Stimulated activated naive CD4-positive, alpha-beta T cell (primary cell): ENCODE results near the gene PPP1R36.
"Not testable (repeated sequence)": the region's sequence is repeated elsewhere in the genome, so short reads cannot be mapped to it uniquely, and the experiment has no call there.

Experiments
- DNase-seq, 6 experiments: peaks; one replicate each; lab custom pipeline; 2025; lab: John Stamatoyannopoulos, UW

Gene PPP1R36, protein sequence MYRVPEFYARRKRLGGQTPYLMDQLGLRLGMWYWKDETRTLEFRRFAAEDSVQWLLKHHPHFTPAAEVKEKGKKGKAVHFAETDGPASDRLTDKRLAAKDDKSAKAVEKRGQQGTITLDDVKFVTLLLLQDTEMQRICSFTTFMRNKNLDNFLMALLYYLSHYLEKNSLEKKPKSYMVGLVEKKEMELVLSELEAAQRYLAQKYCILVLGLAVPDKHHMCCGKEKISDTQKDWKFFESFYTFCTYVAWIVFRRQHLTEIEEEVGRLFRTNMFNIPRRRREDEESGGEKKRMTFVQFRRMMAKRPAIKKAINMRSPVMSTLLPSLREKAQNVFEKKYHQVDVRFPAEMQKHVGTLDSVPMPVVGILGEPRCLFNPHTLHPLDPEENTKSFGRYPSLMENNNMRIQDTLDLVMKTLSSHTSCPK

GRCh38 chr14:64549791-64550620 lies at the start of gene PPP1R36:
PPP1R36 (plus strand) TSS chr14:64549961; CDS start chr14:64549998, 37 bp downstream.
- peak in 5 of 6 experiments; percentile 9 to 25 (median 12) for DNase-seq

DNA sequence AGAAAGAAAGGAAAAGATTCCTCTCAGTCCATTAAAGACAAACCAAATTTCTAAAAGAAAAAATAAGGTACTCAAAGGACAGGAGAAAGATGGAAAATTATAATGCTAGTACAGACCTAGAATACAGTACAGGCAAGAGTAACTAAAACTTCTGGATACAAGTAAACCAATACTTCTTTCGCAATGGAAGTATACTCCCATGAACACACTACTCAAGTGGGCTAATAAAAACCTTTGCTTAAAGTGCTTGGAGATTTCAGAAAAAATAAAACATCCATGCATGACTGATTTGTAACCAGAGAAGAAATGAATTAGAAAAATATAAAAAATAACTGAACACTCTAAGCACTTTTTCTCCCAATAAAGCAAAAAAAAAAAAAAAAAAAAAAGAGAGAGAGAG lies 49.7 kb upstream of the PPP1R36 start:
- DNase-seq: no peak

DNA sequence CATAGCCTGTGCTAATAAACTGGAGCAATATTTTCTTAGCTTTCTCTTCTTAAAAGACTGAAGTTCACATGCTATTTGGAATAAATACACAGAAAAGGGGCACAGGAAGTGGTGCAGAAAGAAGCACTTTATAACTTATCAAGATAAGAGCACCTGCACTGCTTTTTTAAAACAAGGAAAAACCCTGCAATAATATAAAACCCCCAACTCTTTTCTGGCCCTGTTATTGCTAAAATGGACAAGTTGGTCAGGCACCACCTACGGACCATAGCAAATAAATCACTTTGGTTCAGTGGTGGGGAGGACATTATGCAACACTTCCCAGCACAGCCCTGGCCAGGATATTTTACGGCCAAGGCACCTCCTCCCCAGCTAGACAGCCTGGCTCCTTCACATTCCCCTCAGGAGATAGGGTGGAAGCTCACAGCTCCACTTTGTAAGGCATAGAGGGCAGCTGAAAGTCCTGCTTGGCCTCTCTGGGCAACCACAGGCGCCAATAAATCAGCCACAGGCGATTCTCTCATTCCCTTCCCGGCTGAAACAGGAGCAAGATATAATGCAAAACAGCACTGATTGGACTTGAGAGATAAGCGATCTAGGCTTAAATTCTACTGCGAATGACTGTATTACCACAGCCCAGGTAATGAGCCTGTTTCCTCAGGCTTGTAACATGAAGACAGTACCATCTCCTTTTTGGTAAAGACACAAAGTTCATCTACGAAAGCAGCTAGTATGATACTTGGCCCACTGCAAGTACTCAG lies 48.2 kb upstream of the PPP1R36 start:
- peak in 3 of 6 experiments; percentile 47 to 54 (median 49) for DNase-seq

DNA sequence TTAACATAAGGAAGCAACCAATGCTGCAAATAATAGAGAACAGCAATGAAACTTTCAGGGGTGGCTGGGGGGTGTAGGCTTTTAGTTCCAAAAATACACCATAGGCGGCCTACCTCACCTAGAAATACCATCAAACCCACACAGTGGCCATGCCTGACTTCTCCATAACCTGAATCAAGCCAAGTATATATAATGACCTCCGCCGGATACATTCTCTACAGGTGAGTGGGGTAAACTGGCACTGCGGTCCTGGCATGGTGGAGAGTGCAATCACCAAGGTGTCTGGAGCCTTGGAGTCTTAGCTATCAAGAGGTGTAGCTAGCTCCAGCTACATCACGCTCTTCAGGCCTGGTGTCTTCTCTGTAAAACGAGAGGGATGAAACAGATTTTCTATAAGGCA lies 47.3 kb upstream of the PPP1R36 start:
- DNase-seq: peak in 3 of 6 experiments; percentile 16 to 50 (median 37)

- peak in 3 of 6 experiments; percentile 20 to 74 (median 53) for DNase-seq
These were observed 46.8 kb upstream of the PPP1R36 start for GRCh38 chr14:64502887-64503433.

GRCh38 chr14:64503434-64504309 lies 46.1 kb upstream of the PPP1R36 start, which contains the start of gene ZBTB25:
ZBTB25 (minus strand) TSS chr14:64503838; CDS start chr14:64490533, 13,305 bp downstream.
- DNase-seq: peak; percentile 95 to 99 (median 98)

DNA sequence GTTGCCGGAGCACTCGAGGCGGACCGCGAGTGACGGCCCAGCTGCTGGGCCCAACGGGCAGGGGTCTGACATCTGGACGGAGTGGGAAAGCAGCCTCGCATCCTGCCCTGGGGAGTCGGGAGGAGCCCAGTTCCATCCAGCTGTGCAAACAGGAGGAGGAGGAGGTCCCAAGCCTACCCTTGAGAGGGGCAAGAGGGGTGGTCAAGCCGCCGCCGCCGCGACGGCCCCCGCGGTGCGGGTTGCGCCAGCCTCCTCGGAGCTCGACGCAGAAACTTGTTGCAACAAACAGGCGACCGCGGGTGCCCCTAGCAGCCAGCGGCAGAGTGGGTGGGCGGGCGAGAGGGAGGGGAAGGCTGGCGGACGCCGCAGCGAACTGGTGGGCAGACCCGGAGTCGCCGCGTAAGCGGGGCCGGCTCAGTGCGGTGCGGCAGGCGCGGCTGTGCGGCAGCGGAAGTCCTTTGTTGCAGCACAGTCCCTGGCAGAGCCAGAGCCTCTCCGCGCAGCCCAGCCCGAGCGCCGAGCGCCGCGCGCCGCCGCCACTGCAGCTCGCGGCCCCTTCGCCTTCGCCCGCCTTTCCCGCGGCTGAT lies 45.4 kb upstream of the PPP1R36 start, which contains the start of gene ZBTB1:
TSS of gene ZBTB1 (plus strand) at position 461 of the 587 bp plus-strand sequence. CDS start 16,735 bp downstream, outside the sequence.
- DNase-seq: peak; percentile 79 to 91 (median 82)

DNA sequence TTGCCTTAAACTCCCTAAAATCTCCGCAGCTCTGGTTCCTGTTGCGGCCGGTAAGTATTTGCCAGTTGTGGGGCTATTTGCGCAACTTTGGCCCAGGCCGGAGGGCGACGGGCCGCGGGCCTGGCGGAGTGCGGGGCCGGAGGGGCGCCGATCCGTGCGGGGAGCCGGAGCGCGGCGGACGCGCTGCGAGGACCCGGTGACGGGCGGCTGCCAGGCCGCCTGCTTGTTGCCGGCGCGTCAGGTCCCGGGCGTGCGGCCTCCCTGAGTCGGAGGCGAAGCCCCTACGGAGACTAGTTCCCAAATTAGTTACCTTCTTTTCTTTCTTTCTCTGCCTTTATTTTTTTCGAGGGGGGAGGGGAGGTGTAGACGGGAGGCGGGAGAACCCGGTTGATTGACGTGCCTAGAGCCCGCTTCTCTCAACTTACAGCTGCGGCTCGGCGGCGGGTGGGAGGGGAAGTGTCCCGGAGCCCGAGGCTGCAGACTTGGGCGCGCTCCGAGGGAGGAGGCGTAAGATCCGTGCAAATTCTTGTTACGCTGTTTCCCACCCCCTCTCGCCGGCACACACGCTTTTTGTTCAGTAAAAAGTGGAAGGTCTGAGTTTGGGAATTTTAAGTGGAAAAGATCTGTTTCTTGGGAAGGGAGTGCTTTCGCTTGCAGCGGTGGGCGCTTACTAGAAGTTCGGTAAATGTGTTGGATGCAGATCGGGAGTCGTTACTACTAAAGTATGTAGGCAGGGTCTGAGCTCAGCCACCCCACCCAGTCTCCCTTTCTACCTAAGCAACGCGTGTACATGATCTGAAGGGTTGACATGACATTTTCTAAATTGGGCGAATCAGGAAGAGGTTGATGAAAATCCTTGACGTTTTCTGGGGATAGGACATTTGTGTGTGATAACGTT lies 44.6 kb upstream of the PPP1R36 start:
- peak; percentile 75 to 91 (median 86) for DNase-seq

DNA sequence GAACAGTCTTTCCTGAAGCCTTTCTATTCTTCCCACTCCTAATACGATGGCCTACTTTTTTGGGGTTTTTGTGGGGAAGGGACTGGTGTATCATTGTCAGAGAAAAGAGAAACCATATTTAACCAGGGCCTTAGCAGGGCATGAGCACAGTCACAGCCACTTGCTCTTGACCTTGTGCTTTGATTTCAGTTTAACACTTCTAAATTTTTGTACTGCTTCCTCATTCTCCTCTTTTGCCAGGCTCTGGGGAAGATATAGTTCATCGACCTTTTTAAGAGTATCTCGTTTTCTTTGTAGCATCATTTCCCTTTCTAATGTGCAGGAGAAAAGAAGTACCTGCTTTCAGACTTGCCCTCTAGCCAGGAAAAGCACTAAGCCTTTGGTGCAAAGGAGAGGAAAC lies 43.0 kb upstream of the PPP1R36 start:
- peak in 2 of 6 experiments; percentile 6 to 15 for DNase-seq

DNA sequence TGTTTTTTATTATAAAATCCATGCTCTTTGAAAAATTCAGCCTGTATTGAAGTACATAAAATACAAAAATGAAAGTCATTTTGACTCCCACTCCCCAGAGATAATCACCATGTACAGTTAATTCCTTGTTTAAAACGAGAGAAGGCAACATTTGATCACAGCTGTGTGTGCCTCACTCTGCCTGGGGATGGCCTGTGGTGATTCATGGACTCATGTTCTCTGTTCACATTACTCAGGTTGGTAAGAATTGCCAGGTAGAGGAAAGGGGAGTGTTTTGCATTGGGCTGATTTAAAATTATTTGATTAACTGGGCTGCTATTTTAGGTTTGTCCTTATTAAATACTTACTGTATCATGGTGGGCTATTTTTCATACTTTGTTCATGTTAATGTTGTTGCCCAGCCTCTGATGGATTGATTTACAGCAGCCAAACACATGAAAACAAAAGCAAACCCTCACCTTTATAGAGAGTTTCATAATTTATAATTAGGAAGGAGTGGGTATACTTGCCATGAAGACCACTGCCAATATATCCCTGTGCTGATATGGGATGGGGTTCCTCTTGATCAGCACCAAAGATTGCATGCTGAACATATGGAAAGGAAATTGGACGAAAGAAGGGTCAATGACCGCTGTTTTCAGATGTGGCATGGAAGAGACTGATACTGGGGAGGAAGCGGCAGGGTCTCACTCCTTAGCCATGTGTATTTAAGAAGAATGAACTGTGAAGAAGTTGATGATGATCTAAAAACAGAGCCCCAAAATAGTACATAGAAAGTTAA lies 42.2 kb upstream of the PPP1R36 start:
- no peak for DNase-seq

- DNase-seq: no peak
These were observed 41.5 kb upstream of the PPP1R36 start for GRCh38 chr14:64508215-64508776.

GRCh38 chr14:64509036-64509435 lies 40.7 kb upstream of the PPP1R36 start:
- DNase-seq: no peak

GRCh38 chr14:64510825-64511671 lies 38.7 kb upstream of the PPP1R36 start:
- DNase-seq: peak; percentile 8 to 76 (median 54)

DNA sequence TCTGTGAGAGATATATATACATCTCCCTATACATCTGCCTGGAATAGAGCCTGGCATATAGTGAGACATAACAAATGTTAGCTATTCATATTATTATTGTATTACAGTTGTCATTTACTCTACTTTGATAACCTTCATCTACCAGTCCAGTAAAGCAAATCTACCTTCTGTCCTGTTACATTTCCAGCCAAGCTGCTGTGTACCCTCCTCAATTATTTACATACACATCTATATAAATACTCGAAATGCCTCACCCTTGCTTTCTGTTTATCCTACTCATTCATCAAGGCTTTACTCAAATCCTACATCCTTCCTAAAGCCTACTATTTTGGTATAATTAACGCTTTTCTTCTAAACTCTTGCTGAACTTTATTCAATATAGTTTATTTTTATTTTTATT lies 36.5 kb upstream of the PPP1R36 start:
- DNase-seq: no peak

GRCh38 chr14:64515053-64515452 lies 34.7 kb upstream of the PPP1R36 start:
- no peak for DNase-seq

GRCh38 chr14:64516969-64517368 lies 32.8 kb upstream of the PPP1R36 start:
- no peak for DNase-seq

DNA sequence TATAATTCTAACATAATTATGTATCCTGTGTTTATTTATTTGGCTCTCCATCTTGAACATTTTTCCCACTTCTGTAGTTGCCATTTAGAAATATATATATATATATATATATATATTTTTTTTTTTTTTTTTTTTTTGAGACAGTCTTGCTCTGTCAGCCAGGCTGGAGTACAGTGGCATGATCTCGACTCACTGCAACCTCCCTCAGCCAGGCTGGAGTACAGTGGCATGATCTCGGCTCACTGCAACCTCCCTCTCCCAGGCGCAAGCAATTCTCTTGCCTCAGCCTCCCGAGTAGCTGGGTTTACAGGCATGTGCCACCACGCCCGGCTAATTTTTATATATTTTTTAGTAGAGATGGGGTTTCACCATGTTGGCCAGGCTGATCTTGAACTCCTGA lies 32.1 kb upstream of the PPP1R36 start:
- DNase-seq: not testable (repeated sequence)
